COLO668 (cell line): ENCODE results near the gene RITA1.
"Not testable (repeated sequence)": the region's sequence is repeated elsewhere in the genome, so short reads cannot be mapped to it uniquely, and the experiment has no call there.

Experiments used
- DNase-seq: peaks from one replicate; lab custom pipeline; 2025; ENCODE audit not compliant: unreplicated experiment; lab: John Stamatoyannopoulos, UW

Gene RITA1, protein sequence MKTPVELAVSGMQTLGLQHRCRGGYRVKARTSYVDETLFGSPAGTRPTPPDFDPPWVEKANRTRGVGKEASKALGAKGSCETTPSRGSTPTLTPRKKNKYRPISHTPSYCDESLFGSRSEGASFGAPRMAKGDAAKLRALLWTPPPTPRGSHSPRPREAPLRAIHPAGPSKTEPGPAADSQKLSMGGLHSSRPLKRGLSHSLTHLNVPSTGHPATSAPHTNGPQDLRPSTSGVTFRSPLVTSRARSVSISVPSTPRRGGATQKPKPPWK

DNA sequence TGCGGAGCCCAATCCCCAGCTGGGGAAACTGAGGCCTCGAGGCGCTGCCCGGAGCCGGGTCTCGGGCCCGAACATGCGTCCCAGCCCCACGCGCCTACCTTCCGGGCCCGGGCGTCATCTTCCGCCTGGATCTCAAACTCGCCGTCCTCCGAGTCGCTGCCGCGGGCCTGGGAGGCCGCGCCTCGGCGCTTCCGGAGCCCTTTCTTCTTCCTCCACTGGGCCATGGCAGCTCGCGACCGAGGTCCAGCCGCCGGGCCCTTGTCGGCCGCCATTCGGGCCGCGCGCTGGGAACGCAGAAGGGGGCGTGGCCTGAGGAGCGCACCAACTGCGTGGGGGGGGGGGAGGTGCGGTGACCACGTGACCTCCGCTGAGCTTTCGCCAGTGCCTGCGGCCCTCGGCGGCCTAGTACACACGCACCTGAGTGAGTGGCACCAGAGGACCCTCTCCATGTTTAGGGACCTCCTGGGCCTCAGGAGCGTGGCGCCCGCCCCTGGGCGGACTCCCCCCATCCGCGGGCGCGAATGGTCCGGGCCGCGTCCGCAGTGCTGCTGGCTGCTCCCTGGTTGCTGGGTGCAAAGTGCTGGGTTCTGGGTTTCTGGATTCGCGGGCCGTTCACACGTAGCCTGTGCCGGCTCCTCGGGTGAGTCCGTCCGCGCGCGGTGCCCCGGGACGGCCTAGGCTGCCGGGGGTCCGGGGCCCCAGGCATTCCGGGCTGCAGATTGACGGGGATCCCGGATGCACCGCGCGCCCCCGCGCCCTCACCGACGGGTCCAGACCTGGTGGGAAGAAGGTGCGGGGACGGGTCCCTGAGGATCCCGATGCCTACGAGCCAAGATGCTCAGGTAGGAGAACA is at the start of gene RITA1, which contains the start of gene DDX54:
Gene RITA1, plus strand, starts transcription at position 542 of the 853 bp plus-strand sequence. CDS start 1,026 bp downstream, outside the sequence.
Gene DDX54, minus strand, starts transcription at position 299 of the 853 bp plus-strand sequence. Its CDS starts 27 bp downstream, at position 272.
- DNase-seq: peak; percentile 89

DNA sequence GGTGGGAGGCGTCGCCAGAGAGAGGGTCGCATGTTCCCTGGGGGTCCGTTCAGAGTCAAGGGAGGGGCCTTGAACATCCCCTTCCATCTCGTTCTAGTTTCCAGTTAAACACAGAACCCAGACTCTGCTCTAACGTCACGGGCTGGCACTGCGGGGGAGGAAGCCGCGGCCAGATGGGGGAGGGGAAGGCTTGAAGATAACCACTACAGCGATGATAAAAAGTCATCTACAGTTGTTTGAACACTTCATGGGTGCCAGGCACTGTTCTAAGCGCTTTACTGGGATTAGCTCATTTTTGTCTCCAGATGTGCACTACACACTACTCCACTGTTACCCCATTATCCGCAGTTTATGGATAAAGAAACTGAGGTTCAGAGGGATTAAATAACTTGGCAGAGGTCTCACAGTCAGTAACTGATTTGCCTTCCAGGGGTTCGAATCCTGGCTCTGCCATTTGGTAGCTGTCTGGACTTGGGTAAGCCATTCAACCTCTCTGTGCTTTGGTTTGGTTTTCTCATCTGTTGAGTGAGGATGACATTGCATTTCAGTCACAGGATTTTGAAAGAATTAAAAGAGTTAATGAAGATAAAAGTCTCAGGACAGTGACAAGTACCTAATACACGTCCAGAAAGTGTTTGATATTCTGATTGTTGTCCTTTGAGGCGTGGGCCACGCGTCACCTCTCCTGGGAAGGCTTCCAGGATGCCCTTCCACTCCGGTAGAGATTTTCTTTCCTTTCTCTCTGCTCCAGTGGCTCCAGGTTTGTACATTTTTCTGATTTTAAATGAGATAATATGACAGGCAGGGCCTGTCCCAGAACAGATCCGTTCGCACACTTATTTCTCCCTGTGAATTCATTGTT is 49.2 kb upstream of the RITA1 start:
- peak; percentile 53 for DNase-seq

DNA sequence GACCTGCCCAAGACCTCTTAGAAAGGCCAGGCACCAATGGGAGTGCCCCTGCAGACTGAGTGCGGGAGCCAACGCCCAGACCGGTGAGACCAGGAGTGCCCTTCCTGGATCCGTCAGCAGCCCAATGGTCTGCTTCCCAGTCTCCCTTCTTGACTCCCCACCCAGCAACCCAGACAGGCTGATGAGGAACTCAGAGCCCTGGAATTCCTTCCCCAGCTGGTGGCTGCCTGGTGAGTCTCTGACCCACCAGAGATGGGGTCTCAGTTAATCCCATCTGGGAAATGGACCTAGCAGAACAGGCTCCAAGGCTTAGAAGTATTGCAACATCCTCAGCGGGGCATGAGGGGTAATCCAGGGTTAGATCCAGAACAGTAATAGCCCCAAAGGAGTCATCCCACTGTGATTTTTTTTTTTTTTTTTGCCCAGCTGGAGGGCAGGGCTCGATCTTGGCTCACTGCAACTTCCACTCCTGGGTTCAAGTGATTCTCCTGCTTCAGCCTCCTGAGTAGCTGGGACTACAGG is 48.5 kb upstream of the RITA1 start:
- no peak for DNase-seq

DNA sequence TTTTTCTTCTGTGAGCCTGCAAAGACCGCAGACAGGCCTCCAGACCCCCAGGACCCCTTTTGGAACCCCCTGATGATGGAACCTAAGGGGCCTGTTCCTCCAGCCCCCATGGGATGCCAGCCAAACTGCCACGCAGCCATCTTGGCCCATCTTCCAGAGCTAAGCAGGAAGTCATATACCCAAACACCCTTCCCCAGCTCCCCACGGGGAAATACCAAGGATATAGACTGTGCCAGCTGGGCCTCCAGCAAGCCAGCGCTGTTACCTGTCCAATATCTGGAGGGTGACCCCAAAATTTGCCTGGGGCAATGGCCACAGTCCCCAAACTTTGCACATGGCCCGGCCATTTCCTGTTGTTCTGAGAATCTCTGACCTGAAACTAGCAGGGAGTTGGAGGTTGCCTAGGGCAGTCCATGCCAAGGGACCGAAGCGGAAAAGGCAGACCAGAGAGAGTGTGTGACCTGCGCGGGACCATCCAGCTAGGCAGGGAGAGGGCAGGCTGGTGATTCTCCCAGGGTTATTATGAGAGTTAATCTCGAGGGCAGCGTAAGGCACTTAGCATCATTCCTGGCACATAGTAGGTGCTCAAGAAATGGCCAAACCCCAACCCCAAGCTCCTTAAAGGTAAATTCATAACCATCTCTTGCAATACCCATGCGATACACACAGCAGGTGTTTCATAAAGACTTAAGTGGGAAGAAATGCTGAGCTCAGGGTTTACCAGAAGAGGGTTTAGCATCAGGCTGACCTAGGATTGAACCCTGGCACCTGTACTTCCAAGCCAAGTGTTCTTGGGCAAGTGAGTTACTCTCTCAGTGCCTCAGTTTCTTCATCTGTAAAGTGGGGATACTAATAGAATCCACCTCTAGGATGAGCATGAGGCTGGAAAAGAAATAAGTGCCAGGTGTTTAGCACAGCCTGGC is 47.4 kb upstream of the RITA1 start:
- no peak for DNase-seq

DNA sequence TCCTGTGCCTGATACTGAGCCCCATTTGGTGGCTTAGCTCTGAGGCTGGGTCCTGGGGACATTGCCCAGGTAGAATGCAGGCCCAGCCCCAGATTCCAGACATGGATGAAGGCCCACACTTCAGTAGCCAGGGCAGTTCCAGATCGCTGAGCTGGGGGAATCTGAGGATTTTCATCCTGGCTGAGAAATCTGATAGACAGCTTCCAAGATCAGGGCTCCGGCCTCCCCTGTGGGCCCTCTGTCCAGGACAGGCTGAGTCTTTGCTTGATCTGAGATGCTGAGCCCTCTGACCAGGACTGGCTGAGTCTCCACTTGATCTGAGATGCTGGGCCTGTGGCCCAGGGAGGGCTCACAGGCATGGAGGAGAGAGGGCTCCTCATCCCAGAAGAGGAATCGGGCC is 46.7 kb upstream of the RITA1 start:
- DNase-seq: no peak

DNA sequence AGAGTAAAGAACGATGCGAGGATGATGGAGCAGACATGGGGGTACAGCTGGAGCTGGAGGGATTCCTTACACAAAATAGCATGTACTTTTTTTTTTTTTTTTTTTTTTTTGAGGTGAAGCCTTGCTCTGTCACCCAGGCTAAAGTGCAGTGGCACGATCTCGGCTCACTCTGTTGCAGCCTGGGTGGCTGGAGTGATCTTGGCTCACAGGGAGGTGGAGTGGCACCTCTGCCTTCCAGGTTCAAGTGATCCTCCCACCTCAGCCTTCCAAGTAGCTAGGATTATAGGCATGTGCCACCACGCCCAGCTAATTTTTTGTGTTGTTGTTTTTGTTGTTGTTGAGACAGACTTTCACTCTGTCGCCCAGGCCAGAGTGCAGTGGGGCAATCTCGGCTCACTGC is 44.8 kb upstream of the RITA1 start:
- DNase-seq: no peak

DNA sequence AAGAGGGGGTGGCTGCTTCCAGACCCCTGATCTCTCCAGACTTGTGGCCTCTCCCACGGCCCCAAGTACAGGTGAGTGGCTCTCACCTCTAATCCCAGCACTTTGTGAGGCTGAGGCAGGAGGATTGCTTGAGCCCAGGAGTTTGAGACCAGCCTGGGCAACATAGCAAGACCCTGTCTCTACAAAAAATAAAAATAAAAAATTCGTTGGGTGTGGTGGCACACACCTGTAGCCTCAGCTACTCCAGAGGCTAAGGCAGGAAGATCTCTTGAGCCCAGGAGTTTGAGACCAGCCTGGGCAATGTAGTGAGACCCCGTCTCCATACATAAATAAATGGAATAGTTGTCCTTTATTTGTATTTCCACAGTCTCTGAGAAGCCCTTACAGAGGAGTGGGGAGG is 43.8 kb upstream of the RITA1 start:
- not testable (repeated sequence) for DNase-seq

DNA sequence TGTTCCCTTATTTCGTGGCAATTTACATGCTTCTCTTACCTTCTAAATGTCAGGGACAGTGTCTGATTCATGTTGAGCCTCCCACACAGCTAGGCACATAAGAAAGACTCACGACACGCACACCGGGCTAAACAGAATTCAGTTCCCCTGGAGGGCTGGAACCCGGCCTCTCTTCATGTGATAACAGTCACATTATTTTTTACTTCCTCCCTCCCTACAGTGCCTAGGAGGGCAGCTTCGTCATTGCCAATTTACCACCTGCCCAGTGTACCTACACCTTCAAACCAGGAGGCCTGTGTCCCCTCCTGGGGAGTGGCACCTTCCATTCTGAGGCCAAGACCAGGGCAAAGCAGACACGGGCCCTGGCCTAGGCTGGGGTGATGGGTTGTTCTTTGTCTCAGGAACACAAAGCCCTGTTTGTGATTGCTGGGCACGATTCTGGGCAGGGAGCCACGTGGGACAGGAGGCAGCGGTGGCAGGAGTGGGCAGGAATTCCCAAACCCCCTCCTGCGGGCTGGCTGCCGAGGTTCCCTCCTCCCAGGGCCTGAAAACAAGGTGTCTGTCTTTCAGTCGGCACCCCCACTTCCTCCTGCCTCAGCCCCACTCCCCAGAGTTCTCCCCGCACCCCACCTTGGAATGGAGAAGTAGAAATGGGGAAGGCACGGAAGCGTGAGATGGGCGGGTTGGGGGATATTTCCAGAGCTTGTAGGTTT is 43.2 kb upstream of the RITA1 start:
- DNase-seq: no peak

DNA sequence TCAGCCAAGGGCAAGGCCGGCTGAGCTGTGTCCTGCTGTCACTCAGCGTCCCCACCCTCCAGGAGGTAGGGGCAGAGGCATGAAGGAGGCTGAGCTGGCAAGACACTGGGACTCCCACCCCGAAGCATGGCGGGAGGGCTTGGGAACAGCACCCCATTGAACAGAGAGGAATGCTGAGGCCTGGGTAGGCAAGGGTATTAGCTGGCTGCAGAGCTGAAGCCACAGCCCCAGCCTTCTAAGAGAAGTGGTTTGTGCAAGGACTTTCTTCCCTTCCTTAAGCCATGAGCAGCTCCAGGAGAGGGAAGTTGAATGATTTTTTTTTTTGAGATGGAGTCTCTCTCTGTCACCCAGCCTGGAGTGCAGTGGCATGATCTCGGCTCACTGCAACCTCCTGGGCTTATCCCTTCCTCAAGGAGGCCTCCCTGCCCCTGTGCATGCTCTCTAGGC is 42.6 kb upstream of the RITA1 start:
- no peak for DNase-seq

DNA sequence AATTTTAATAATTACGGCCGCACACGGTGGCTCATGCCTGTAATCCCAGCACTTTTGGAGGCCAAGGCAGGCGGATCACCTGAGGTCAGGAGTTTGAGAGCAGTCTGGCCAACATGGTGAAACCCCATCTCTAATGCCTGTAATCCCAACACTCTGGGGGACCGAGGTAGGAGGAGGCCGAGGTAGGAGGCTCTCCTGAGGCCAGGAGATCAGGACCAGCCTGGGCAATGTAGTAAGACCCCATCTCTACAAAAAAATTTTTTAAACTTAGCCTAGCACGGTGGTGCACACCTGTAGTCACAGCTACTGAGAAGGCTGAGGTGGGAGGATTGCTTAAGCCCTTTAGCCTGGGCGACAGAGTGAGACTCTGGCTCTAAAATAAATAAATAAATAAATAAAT is 41.6 kb upstream of the RITA1 start:
- DNase-seq: no peak

DNA sequence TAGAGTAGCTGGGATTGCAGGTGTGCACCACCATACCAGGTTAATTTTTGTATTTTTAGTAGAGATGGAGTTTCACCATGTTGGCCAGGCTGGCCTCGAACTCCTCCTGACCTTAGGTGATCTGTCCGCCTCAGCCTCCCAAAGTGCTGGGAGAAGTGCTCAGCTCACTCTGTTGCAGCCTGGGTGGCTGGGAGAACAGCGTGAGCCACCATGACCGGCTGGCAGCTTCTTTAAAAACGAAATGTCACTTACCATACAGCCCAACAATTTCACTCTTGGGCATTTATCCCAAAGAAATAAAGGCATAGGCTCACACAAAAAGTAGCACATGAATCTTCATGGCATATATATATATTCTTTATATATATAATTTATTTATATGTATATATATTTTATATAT is 40.7 kb upstream of the RITA1 start:
- DNase-seq: no peak

DNA sequence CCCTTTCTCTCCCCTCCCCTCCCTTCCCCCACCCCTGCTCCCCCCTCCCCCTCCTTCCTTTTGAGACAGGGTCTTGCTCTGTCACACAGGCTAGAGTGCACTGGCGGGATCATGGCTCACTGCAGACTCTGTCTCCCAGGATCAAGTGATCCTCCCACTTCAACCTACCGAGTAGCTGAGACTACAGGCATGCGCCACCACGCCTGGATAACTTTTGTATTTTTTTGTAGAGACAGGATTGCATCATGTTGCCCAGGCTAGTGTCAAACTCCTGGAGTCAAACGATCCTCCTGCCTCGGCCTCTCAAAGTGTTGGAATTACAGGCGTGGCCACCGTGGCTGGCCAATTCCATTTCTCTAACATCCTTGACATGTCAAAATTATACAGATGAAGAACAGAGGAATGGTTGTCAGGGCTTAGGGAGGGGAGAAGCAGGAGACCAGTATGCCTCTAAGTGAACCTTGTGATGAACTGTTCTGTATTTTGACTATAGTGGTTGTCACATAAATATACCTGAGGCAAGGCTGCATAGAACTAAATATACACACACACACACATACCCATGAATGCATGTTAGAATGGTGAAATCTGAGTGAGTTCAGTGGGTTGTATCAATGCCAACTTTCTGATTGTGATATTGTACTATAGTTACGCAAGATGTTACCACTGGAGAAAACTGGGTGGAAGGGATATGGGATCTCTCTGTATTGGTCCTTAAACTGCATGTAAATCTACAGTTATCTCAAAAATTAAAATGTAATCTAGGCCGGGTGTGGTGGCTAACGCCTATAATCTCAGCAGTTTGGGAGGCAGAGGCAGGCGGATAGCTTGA is 39.6 kb upstream of the RITA1 start:
- no peak for DNase-seq

DNA sequence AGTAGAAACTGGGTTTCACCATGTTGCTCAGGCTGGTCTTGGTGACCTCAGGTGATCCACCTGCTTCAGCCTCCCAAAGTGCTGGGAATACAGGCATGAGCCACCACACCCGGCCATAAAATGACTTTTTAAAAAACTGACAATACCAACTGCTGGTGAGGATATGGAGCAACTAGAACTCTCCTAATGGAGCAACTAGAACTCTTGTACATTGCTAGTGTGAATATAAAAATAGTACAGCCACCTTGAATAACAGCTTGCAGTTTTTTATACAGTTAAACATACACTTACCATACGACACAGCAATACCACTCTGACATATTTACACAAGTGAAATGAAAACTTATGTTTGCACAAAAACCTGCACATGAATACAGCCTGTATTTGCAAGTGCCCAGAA is 38.5 kb upstream of the RITA1 start:
- DNase-seq: no peak

DNA sequence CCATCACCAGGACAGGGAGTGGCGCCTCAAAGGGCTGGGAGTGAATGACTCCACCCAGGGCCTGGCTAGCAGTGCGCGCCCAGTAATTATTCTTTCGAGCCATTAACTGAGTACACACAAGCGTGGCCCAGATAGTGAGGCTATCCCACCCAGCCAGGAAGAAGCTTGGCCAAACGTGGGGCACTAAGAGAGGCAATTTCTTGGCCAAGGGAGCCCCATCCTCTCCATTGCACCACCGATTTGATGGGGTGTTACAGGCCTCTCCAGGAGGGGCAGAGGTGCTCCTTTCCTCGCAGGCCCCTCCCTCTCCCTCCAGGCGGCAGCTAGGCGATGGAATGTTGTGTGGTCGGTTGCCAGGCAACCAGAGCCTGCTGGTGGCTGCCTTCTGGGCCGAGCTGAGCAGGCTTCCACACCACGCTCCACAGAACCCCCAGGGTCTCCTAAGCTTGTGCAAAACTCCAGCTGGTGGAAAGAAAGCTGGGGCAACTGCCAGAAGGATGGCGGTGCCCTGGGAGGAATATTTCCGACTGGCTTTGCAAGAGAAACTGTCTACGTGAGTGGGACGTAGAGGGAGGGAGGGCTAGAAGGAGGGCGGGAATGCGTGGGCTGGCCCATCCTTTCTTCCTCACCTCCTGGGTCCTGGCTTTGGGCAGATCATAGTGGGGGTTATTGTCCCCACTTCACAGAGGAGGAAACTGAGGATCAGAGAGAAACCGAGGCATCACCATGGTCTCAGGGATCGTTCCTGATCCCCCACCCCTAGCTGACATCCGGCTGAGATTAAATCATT is 36.0 kb upstream of the RITA1 start, which contains the start of gene CFAP73:
Gene CFAP73, plus strand, starts transcription at position 364 of the 790 bp plus-strand sequence. Its CDS starts 134 bp downstream, at position 498.
- DNase-seq: peak; percentile 97

DNA sequence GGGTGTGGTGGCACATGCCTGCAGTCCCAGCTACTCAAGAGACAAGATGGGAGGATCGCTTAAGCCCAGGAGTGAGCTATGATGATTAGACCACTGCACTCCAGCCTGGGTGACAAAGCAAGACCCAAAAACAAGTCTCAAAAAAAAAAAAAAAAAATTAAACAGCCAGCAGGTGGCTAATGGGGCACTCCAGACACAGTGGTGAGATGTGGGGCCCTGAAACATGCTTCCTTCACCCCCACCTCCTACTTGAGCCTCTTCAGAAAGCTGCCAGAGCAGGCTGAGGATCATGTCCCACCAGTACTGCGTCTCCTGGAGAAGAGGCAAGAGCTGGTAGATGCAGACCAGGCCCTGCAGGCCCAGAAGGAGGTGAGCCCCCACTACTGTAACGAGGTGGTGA is 33.9 kb upstream of the RITA1 start:
- no peak for DNase-seq

DNA sequence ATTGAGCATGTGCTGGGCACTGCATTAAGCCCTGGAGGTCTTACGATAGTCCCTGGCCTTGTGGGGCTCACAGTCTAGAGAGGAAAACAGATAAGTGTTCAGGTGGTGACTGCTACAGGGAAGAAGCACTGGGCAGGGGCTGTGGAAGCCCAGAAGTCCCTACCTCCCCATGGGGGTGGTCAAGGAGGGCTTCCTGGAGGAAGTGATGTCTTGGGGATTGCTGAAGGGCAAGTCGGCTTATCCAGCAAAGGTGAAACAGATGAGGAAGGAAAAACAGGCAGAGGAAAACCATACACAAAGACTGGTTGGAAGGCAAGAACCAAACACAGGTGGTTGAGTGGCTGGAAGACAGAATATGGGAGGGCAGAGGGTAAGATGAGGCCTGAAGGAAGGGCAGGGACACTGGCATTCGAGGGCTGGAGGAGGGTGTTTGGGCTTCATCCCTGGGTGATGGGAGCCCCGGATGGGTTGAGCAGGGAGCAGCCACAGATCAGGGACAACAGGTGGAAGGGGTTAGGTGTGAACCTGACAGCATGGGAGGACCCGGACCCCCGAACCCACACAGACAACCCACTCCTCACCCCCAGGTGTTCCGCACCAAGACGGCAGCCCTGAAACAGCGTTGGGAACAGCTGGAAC is 33.2 kb upstream of the RITA1 start:
- no peak for DNase-seq
